22Rv1 (cell line): Measurements from ENCODE around the gene ALKBH5.

ENCODE experiments used
- H3K27ac ChIP-seq: fragments of 450-650 bp; 2 replicates; pipeline ENCODE4 v1.5.1; 2017
- CTCF ChIP-seq: fragments of 450-650 bp; IDR thresholded peaks from 2 replicates; pipeline ENCODE4 v1.5.1; 2017; ENCODE audit warnings: mild to moderate bottlenecking
- ZFX ChIP-seq: fragments of 450-650 bp; IDR thresholded peaks from 2 replicates; pipeline ENCODE4 v1.6.1; 2017; ENCODE audit warnings: antibody characterized with exemption, borderline replicate concordance

Gene ALKBH5

GRCh38 chr17:18167421-18167820 lies 16.2 kb upstream of the ALKBH5 start:
- no peak for TF ChIP-seq CTCF
- no peak for TF ChIP-seq ZFX
- H3K27ac ChIP-seq = no peak overlapping the region

- H3K27ac ChIP-seq = no peak overlapping the region
- no peak for TF ChIP-seq CTCF
- no peak for TF ChIP-seq ZFX
These were observed 10.9 kb upstream of the ALKBH5 start for GRCh38 chr17:18172531-18173278.

- TF ChIP-seq ZFX (no peak), CTCF (no peak)
- H3K27ac ChIP-seq = no peak overlapping the region
These were observed 9.9 kb upstream of the ALKBH5 start for GRCh38 chr17:18173740-18174139.

- TF ChIP-seq ZFX (no peak), CTCF (no peak)
- no peak overlapping the region for H3K27ac ChIP-seq
These were observed 7.5 kb upstream of the ALKBH5 start for GRCh38 chr17:18176176-18176575.

GRCh38 chr17:18177133-18177532 lies 6.5 kb upstream of the ALKBH5 start:
- TF ChIP-seq ZFX (no peak), CTCF (no peak)
- H3K27ac ChIP-seq = no peak overlapping the region

- no peak overlapping the region for H3K27ac ChIP-seq
- TF ChIP-seq CTCF = no peak
- TF ChIP-seq ZFX = no peak
These were observed 5.9 kb upstream of the ALKBH5 start for GRCh38 chr17:18177722-18178121.

- no peak overlapping the region for H3K27ac ChIP-seq
- TF ChIP-seq CTCF (no peak), ZFX (no peak)
These were observed 4.4 kb upstream of the ALKBH5 start for GRCh38 chr17:18179196-18179595.
